Measurements from ENCODE around the gene CNOT3. TPM values are rescaled to one million over a fixed set of nuclear protein-coding genes. Genes with fewer than 3 reads are reported as not detected.

The CNOT3 gene
- total and polyA plus RNA-seq, 2 donors (not counting 1 experiment from before 2014, with no cell fraction given), result 28.1 to 82.1 TPM

GRCh38 chr19:54164369-54165068 lies 27.0 kb downstream of the CNOT3 start:
- ATAC-seq (ENCODE audit: low read depth) (no peak), DNase-seq (no peak)
- peaks cover 0 to 22% (median 13%) of the 10 kb centered on the region in 4 experiments for H3K27me3 ChIP-seq (replicated peaks in 1 of 4; ENCODE audit: control extremely low read depth in 1 of 4, control insufficient read depth in 3 of 4, insufficient read depth in 4 of 4, low read length in 3 of 4)
- Mint-ChIP-seq H3K27ac (no peak overlapping the region), H3K4me3 (peak overlapping the region; percentile 10), H3K27me3 (peaks cover 20% of the 10 kb centered on the region), H3K9me3 (ENCODE audit: insufficient read depth) (no peaks in the 10 kb centered on the region), H3K4me1 (peaks cover 35% of the 10 kb centered on the region)
- H3K27ac ChIP-seq (ENCODE audit: low read length in 2 of 2), result no peak overlapping the region
- no peaks in the 10 kb centered on the region for H4K20me1 ChIP-seq (ENCODE audit: control insufficient read depth, insufficient read depth, low read length, poor library complexity, severe bottlenecking)
- POLR2A ChIA-PET, result interaction anchor here (0.6 to 2.2 kb wide), 3 partner anchors 25 to 154 kb away, joined by 3 to 8 read pairs (median 5); partner anchors contain the start of genes MBOAT7 and TSEN34
- H3K9ac ChIP-seq (ENCODE audit: low read length), result no peak overlapping the region
- 9% methylated on average over 35 of the region's 37 CpGs for WGBS (ENCODE audit: insufficient coverage)
- CTCF ChIA-PET, result interaction anchor here (0.6 to 1.3 kb wide), 4 partner anchors 25 to 224 kb away, joined by 3 to 8 read pairs (median 3); partner anchors contain the start of gene MBOAT7
- H3K79me2 ChIP-seq (ENCODE audit: control insufficient read depth, insufficient read depth, low read length), result peaks cover 5% of the 10 kb centered on the region
- H3K36me3 ChIP-seq (replicated peaks in 1 of 2; ENCODE audit: control extremely low read depth in 1 of 2, control insufficient read depth in 1 of 2, extremely low read depth in 1 of 2, insufficient read depth in 2 of 2, low read length in 1 of 2), result no peaks in the 10 kb centered on the region
- intact Hi-C loops (cut with micrococcal nuclease), result no loop called here
- peak overlapping the region; percentile 16 for H2AFZ ChIP-seq (ENCODE audit: insufficient read depth, low read depth, low read length, poor library complexity, severe bottlenecking)
- H3K4me1 ChIP-seq (ENCODE audit: control insufficient read depth in 2 of 2, insufficient read depth in 2 of 2, low read length in 2 of 2), result peaks cover 30 to 43% of the 10 kb centered on the region in 2 donors
- H3K4me3 ChIP-seq (ENCODE audit: control extremely low read depth in 1 of 5, extremely low read depth in 1 of 5, insufficient read depth in 1 of 5, low read depth in 2 of 5, low read length in 4 of 5), result no peak overlapping the region
- H3K4me2 ChIP-seq (replicated peaks; ENCODE audit: low read depth, low read length, poor library complexity, severe bottlenecking), result peak overlapping the region; percentile 34
- TF ChIP-seq EZH2 (IDR thresholded peaks at IDR 0.05; ENCODE audit: borderline replicate concordance, insufficient read depth, low read depth, low read length, poor library complexity, severe bottlenecking) (no peak), CTCF (IDR thresholded peaks at IDR 0.05) (no peak)
- H3K9me3 ChIP-seq (ENCODE audit: control extremely low read depth in 1 of 3, control insufficient read depth in 2 of 3, insufficient read depth in 1 of 3, low read length in 2 of 3), result peaks cover 0 to 18% (median 0%) of the 10 kb centered on the region in 3 donors

GRCh38 chr19:54165222-54165621 lies 27.7 kb downstream of the CNOT3 start:
- no peak for TF ChIP-seq EZH2 (IDR thresholded peaks at IDR 0.05; ENCODE audit: borderline replicate concordance, insufficient read depth, low read depth, low read length, poor library complexity, severe bottlenecking)
- TF ChIP-seq CTCF (IDR thresholded peaks at IDR 0.05), result no peak
- no peak overlapping the region for H2AFZ ChIP-seq (ENCODE audit: insufficient read depth, low read depth, low read length, poor library complexity, severe bottlenecking)
- no peaks in the 10 kb centered on the region for H4K20me1 ChIP-seq (ENCODE audit: control insufficient read depth, insufficient read depth, low read length, poor library complexity, severe bottlenecking)
- POLR2A ChIA-PET, result no interaction called here
- H3K36me3 ChIP-seq (replicated peaks in 1 of 2; ENCODE audit: control extremely low read depth in 1 of 2, control insufficient read depth in 1 of 2, extremely low read depth in 1 of 2, insufficient read depth in 2 of 2, low read length in 1 of 2), result no peaks in the 10 kb centered on the region
- Mint-ChIP-seq H3K4me1 (peaks cover 29% of the 10 kb centered on the region), H3K27me3 (peaks cover 20% of the 10 kb centered on the region), H3K27ac (no peak overlapping the region), H3K4me3 (no peak overlapping the region), H3K9me3 (ENCODE audit: insufficient read depth) (no peaks in the 10 kb centered on the region)
- no peak overlapping the region for H3K9ac ChIP-seq (ENCODE audit: low read length)
- WGBS (ENCODE audit: insufficient coverage), result 93% methylated on average over 24 of the region's 25 CpGs
- DNase-seq (no peak), ATAC-seq (ENCODE audit: low read depth) (no peak)
- intact Hi-C loops (cut with micrococcal nuclease), result no loop called here
- peaks cover 5% of the 10 kb centered on the region for H3K79me2 ChIP-seq (ENCODE audit: control insufficient read depth, insufficient read depth, low read length)
- H3K4me2 ChIP-seq (replicated peaks; ENCODE audit: low read depth, low read length, poor library complexity, severe bottlenecking), result no peak overlapping the region
- peaks cover 29 to 41% of the 10 kb centered on the region in 2 donors for H3K4me1 ChIP-seq (ENCODE audit: control insufficient read depth in 2 of 2, insufficient read depth in 2 of 2, low read length in 2 of 2)
- H3K27ac ChIP-seq (ENCODE audit: low read length in 2 of 2), result no peak overlapping the region
- CTCF ChIA-PET, result interaction anchor here (0.7 to 1.3 kb wide), 3 partner anchors 24 to 224 kb away, joined by 3 to 8 read pairs (median 3); partner anchors contain the start of gene MBOAT7
- H3K4me3 ChIP-seq (ENCODE audit: control extremely low read depth in 1 of 5, extremely low read depth in 1 of 5, insufficient read depth in 1 of 5, low read depth in 2 of 5, low read length in 4 of 5), result no peak overlapping the region
- H3K9me3 ChIP-seq (ENCODE audit: control extremely low read depth in 1 of 3, control insufficient read depth in 2 of 3, insufficient read depth in 1 of 3, low read length in 2 of 3), result peaks cover 0 to 18% (median 0%) of the 10 kb centered on the region in 3 donors
- H3K27me3 ChIP-seq (replicated peaks in 1 of 4; ENCODE audit: control extremely low read depth in 1 of 4, control insufficient read depth in 3 of 4, insufficient read depth in 4 of 4, low read length in 3 of 4), result peaks cover 0 to 22% (median 13%) of the 10 kb centered on the region in 4 experiments
